Measurements from ENCODE around the gene GABRG3. TPM values are rescaled to one million over a fixed set of nuclear protein-coding genes. Genes with fewer than 3 reads are reported as not detected.

GABRG3 gene
- total and polyA plus RNA-seq, 5 donors, result under 0.01 TPM; not detected in 4

GRCh38 chr15:27042230-27042629 lies 71.2 kb downstream of the GABRG3 start:
- intact Hi-C loops (cut with DNase I), result no loop called here
- ATAC-seq (no peak), DNase-seq (no peak)
- Histone ChIP-seq H3K9me3 (ENCODE audit: control insufficient read depth, low read length) (no peaks in the 10 kb centered on the region), H3K4me1 (ENCODE audit: control insufficient read depth, insufficient read depth, low read length) (no peaks in the 10 kb centered on the region), H3K27me3 (ENCODE audit: control insufficient read depth, insufficient read depth) (no peaks in the 10 kb centered on the region), H3K4me3 (ENCODE audit: low read length) (no peak overlapping the region), H3K27ac (ENCODE audit: low read length) (no peak overlapping the region)
- WGBS, result 89% methylated on average over 13 of the region's 13 CpGs

- Histone ChIP-seq H3K9me3 (ENCODE audit: control insufficient read depth, low read length) (no peaks in the 10 kb centered on the region), H3K27me3 (ENCODE audit: control insufficient read depth, insufficient read depth) (no peaks in the 10 kb centered on the region), H3K27ac (ENCODE audit: low read length) (no peak overlapping the region), H3K4me3 (ENCODE audit: low read length) (no peak overlapping the region), H3K4me1 (ENCODE audit: control insufficient read depth, insufficient read depth, low read length) (no peaks in the 10 kb centered on the region)
- intact Hi-C loops (cut with DNase I), result no loop called here
- DNase-seq (no peak), ATAC-seq (no peak)
- WGBS, result 75% methylated on average over 6 of the region's 6 CpGs
Measured at GRCh38 chr15:27042646-27043045, 71.7 kb downstream of the GABRG3 start.

GRCh38 chr15:27043770-27044169 lies 72.8 kb downstream of the GABRG3 start:
- DNase-seq, result peak in 1 of 3 donors; percentile 58

GRCh38 chr15:27045796-27046195 lies 74.8 kb downstream of the GABRG3 start:
- Histone ChIP-seq H3K4me3 (ENCODE audit: low read length) (no peak overlapping the region), H3K27ac (ENCODE audit: low read length) (no peak overlapping the region), H3K4me1 (ENCODE audit: control insufficient read depth, insufficient read depth, low read length) (no peaks in the 10 kb centered on the region), H3K27me3 (ENCODE audit: control insufficient read depth, insufficient read depth) (no peaks in the 10 kb centered on the region), H3K9me3 (ENCODE audit: control insufficient read depth, low read length) (no peaks in the 10 kb centered on the region)
- WGBS, result 91% methylated on average over 16 of the region's 16 CpGs
- DNase-seq (no peak), ATAC-seq (no peak)
- intact Hi-C loops (cut with DNase I), result no loop called here

More at GRCh38 chr15:27043770-27044169, 72.8 kb downstream of the GABRG3 start:
- peak in 1 of 2 donors; percentile 83 for ATAC-seq
- no peaks in the 10 kb centered on the region for H3K27me3 ChIP-seq (ENCODE audit: control insufficient read depth, insufficient read depth)
- intact Hi-C loops (cut with DNase I), result no loop called here
- WGBS, result 62% methylated on average over 6 of the region's 6 CpGs
- no peaks in the 10 kb centered on the region for H3K9me3 ChIP-seq (ENCODE audit: control insufficient read depth, low read length)
- no peak overlapping the region for H3K27ac ChIP-seq (ENCODE audit: low read length)
- H3K4me3 ChIP-seq (ENCODE audit: low read length), result no peak overlapping the region
- no peaks in the 10 kb centered on the region for H3K4me1 ChIP-seq (ENCODE audit: control insufficient read depth, insufficient read depth, low read length)

GRCh38 chr15:27046880-27047279 lies 75.9 kb downstream of the GABRG3 start:
- Histone ChIP-seq H3K27me3 (ENCODE audit: control insufficient read depth, insufficient read depth) (no peaks in the 10 kb centered on the region), H3K4me1 (ENCODE audit: control insufficient read depth, insufficient read depth, low read length) (no peaks in the 10 kb centered on the region), H3K27ac (ENCODE audit: low read length) (no peak overlapping the region), H3K4me3 (ENCODE audit: low read length) (no peak overlapping the region), H3K9me3 (ENCODE audit: control insufficient read depth, low read length) (no peaks in the 10 kb centered on the region)
- no peak for ATAC-seq
- intact Hi-C loops (cut with DNase I), result no loop called here
- DNase-seq, result no peak
- WGBS, result 50% methylated on average over 3 of the region's 3 CpGs

- Histone ChIP-seq H3K9me3 (ENCODE audit: control insufficient read depth, low read length) (no peaks in the 10 kb centered on the region), H3K4me1 (ENCODE audit: control insufficient read depth, insufficient read depth, low read length) (no peaks in the 10 kb centered on the region), H3K27me3 (ENCODE audit: control insufficient read depth, insufficient read depth) (no peaks in the 10 kb centered on the region), H3K4me3 (ENCODE audit: low read length) (no peak overlapping the region), H3K27ac (ENCODE audit: low read length) (no peak overlapping the region)
- intact Hi-C loops (cut with DNase I), result loop anchor here in 1 of 4 donors (10.0 kb wide), 1 partner anchor 305 kb away; no protein-coding TSS in a partner anchor
- ATAC-seq, result no peak
- no peak for DNase-seq
- 42% methylated on average over 4 of the region's 4 CpGs for WGBS
Measured at GRCh38 chr15:27050163-27050562, 79.2 kb downstream of the GABRG3 start.

GRCh38 chr15:27054426-27054825 lies 83.4 kb downstream of the GABRG3 start:
- ATAC-seq (peak in 1 of 2 donors; percentile 85), DNase-seq (no peak)
- no peaks in the 10 kb centered on the region for H3K9me3 ChIP-seq (ENCODE audit: control insufficient read depth, low read length)
- no peaks in the 10 kb centered on the region for H3K4me1 ChIP-seq (ENCODE audit: control insufficient read depth, insufficient read depth, low read length)
- intact Hi-C loops (cut with DNase I), result loop anchor here in 1 of 4 donors (10.0 kb wide), 1 partner anchor 300 kb away; no protein-coding TSS in a partner anchor
- 53% methylated on average over 10 of the region's 10 CpGs for WGBS
- no peak overlapping the region for H3K27ac ChIP-seq (ENCODE audit: low read length)
- H3K27me3 ChIP-seq (ENCODE audit: control insufficient read depth, insufficient read depth), result no peaks in the 10 kb centered on the region
- H3K4me3 ChIP-seq (ENCODE audit: low read length), result no peak overlapping the region

GRCh38 chr15:27057904-27058645 lies 87.1 kb downstream of the GABRG3 start:
- ATAC-seq (no peak), DNase-seq (no peak)
- WGBS, result 80% methylated on average over 14 of the region's 14 CpGs
- Histone ChIP-seq H3K27me3 (ENCODE audit: control insufficient read depth, insufficient read depth) (no peaks in the 10 kb centered on the region), H3K4me1 (ENCODE audit: control insufficient read depth, insufficient read depth, low read length) (no peaks in the 10 kb centered on the region), H3K27ac (ENCODE audit: low read length) (no peak overlapping the region), H3K4me3 (ENCODE audit: low read length) (no peak overlapping the region), H3K9me3 (ENCODE audit: control insufficient read depth, low read length) (no peaks in the 10 kb centered on the region)
- intact Hi-C loops (cut with DNase I), result loop anchor here in 1 of 4 donors (10.0 kb wide), 1 partner anchor 297 kb away; no protein-coding TSS in a partner anchor

- intact Hi-C loops (cut with DNase I), result loop anchor here in 1 of 4 donors (10.0 kb wide), 1 partner anchor 296 kb away; no protein-coding TSS in a partner anchor
- H3K9me3 ChIP-seq (ENCODE audit: control insufficient read depth, low read length), result no peaks in the 10 kb centered on the region
- H3K27ac ChIP-seq (ENCODE audit: low read length), result no peak overlapping the region
- H3K27me3 ChIP-seq (ENCODE audit: control insufficient read depth, insufficient read depth), result no peaks in the 10 kb centered on the region
- 64% methylated on average over 2 of the region's 2 CpGs for WGBS
- ATAC-seq, result no peak
- no peak overlapping the region for H3K4me3 ChIP-seq (ENCODE audit: low read length)
- no peak for DNase-seq
- no peaks in the 10 kb centered on the region for H3K4me1 ChIP-seq (ENCODE audit: control insufficient read depth, insufficient read depth, low read length)
Measured at GRCh38 chr15:27058939-27059338, 88.0 kb downstream of the GABRG3 start.

GRCh38 chr15:27059610-27060202 lies 88.7 kb downstream of the GABRG3 start:
- intact Hi-C loops (cut with DNase I), result loop anchor here in 1 of 4 donors (10.0 kb wide), 1 partner anchor 295 kb away; no protein-coding TSS in a partner anchor
- H3K4me1 ChIP-seq (ENCODE audit: control insufficient read depth, insufficient read depth, low read length), result no peaks in the 10 kb centered on the region
- H3K27me3 ChIP-seq (ENCODE audit: control insufficient read depth, insufficient read depth), result no peaks in the 10 kb centered on the region
- H3K9me3 ChIP-seq (ENCODE audit: control insufficient read depth, low read length), result no peaks in the 10 kb centered on the region
- no peak for DNase-seq
- WGBS, result 16% methylated on average over 3 of the region's 3 CpGs
- peak; percentile 29 to 86 for ATAC-seq
- no peak overlapping the region for H3K4me3 ChIP-seq (ENCODE audit: low read length)
- H3K27ac ChIP-seq (ENCODE audit: low read length), result no peak overlapping the region

GRCh38 chr15:27061739-27062138 lies 90.8 kb downstream of the GABRG3 start:
- no peaks in the 10 kb centered on the region for H3K9me3 ChIP-seq (ENCODE audit: control insufficient read depth, low read length)
- intact Hi-C loops (cut with DNase I), result no loop called here
- no peak for DNase-seq
- WGBS, result 42% methylated on average over 6 of the region's 6 CpGs
- ATAC-seq, result no peak
- H3K27me3 ChIP-seq (ENCODE audit: control insufficient read depth, insufficient read depth), result no peaks in the 10 kb centered on the region
- no peak overlapping the region for H3K4me3 ChIP-seq (ENCODE audit: low read length)
- H3K4me1 ChIP-seq (ENCODE audit: control insufficient read depth, insufficient read depth, low read length), result no peaks in the 10 kb centered on the region
- H3K27ac ChIP-seq (ENCODE audit: low read length), result no peak overlapping the region
